Effector CD4-positive, alpha-beta T cell (primary cell): Measurements from ENCODE around the gene ADH1B. TPM values are rescaled to one million over a fixed set of nuclear protein-coding genes. Genes with fewer than 3 reads are reported as not detected.
"Not testable (repeated sequence)": the region's sequence is repeated elsewhere in the genome, so short reads cannot be mapped to it uniquely, and the experiment has no call there.

Experiments used
- DNase-seq: peaks from one replicate; pipeline ENCODE4 v3.0.0-alpha.2; 2020
- total RNA-seq: gene quantifications from one replicate; lab custom pipeline; 2026; lab: John Stamatoyannopoulos, UW

Gene ADH1B
- not detected for total RNA-seq

DNA sequence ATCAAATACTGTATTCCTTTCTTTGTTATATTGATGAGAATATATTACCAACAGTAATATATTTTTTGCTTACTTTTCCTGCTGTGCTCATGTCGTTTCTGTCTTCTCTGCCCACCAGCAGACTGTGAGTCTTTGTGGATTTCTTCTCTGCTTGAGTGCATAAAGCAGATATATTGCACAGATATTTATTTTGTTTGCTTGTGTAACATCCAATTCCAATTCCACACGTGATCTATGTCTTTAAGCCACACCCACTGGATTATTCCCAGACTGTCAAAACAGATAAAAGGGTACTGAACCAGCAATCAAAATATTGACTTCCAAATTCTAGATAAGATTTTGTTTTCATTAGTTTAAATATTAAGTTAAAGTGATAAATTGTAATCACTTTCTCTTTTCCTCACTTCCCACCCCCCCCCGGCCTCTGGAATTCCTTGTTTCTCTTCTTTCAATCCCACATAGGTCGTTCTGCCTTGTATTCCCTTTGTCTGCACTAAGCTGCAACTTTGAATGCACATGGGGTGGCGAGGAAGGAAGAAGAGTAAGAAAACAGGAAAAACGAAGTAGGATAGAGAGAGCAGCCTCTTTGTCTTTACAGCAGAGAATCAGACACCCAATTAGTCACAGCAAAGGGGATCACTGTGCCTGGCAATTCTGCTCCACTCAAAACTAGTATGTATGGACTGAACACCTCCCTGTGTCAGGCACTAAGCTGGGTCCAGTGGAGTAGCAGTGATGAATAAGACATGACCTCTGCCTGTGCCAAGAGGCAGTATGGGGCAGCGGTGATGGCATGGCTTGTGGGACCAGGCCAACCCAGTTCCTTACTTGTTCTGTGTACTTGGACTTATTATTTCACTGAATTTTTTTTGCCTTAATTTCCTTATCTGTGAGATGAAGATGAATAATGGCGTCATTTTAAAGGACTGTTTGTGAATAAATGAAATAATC is at the start of gene ADH1B:
TSS of gene ADH1B (minus strand) at position 161 of the 951 bp plus-strand sequence. CDS start at position 91, 70 bp downstream.
- no peak for DNase-seq

DNA sequence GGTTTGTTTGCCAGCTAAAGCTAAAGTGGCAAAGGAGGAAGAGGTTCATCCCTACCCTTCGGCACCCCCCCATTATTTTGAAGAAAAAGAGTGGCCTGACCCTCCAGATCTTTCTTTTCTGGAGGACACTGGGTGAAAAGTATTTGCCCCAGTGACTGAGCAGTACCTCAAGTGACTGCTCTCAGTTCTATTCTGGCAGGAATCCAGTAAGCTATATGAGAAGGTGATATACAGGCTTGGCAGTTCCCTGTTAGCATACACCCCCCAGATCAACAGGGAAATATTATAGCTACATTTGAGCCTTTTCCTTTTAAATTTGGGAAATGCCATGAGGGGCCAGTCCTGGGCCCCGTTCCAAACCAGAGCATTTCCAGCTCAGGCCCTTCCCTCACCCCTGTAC is 46.6 kb upstream of the ADH1B start:
- not testable (repeated sequence) for DNase-seq

DNA sequence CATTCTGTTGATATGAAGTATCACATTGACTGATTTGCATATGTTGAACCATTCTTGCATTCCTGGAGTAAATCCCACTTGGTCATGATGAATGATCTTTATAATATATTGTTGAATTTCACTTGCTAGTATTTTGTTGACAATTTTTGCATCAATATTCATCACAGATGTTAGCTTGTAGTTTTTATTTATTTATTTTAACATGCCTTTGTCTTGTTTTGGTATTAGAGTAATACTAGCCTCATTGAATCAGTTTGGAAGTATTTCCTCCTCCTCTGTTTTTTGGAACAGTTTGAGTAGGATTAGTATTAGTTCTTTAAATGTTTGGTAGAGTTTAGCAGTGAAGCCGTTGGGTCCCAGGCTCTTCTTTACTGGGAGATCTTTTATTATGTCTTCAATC is 45.3 kb upstream of the ADH1B start:
- no peak for DNase-seq

DNA sequence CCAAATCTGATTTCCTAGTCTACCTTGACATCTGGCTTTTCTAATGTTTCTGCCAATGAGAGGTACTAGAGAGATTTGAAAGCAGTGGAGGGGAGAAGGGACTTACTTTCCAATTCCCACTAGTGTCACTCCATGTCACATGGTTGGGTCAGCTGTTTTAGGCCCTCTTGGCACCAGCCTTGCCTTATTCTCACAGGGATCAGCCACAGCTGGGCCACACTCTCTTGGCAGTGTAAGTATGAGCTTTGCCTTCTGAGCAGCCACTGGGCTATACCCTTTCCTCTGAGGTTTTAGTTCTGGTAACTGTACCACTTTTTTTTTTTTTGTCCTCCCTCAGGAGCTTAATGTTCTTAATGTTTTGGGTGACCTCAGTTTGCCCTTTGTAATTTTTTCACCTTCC is 41.6 kb upstream of the ADH1B start:
- no peak for DNase-seq

DNA sequence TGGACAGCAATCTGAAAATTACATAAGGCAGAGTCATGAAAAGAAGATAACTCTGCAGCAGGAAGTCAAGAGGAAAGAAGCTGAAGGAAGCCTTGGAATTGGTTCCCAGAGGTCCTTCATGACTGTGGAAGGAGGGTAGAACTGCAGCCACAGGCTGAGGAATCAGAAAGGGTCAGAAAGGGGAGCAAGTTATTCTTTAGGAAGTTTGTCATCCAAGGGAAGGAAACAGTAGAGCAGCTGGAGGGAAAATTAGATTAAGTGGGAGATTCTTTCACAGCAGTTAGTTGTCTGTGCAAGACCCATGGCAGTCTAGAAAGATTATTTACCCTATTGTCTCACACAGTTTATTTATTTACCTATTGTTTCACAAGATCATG is 40.7 kb upstream of the ADH1B start:
- DNase-seq, result no peak

DNA sequence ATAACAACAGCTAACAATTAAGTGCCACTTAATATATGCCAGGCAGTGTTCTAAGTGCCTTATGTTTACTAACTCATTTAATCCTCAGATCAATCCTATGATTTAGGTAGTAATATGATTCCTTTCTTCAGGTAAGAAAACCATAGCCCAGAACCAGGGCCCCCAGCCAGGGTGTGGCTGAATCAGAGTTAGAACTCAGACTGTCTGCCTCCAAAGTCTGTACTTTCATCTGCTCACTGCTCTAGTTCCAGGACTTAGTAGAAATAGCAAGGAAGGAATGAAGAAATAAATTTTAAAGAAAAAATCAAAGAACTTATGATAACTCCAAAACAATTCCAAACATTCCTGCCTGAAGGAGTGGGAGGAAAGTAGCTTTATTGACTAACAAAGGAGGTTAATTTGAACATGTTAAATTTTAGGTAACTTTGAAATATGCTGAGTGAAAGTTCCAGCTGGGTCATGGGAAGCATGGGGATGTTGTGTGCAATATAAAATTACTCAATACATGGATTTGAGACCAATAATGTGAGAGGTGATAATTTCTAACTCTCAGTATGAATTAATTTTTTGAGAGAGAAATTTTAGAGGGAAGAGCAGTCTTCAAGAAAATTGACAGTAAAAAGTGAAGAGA is 40.2 kb upstream of the ADH1B start:
- no peak for DNase-seq

DNA sequence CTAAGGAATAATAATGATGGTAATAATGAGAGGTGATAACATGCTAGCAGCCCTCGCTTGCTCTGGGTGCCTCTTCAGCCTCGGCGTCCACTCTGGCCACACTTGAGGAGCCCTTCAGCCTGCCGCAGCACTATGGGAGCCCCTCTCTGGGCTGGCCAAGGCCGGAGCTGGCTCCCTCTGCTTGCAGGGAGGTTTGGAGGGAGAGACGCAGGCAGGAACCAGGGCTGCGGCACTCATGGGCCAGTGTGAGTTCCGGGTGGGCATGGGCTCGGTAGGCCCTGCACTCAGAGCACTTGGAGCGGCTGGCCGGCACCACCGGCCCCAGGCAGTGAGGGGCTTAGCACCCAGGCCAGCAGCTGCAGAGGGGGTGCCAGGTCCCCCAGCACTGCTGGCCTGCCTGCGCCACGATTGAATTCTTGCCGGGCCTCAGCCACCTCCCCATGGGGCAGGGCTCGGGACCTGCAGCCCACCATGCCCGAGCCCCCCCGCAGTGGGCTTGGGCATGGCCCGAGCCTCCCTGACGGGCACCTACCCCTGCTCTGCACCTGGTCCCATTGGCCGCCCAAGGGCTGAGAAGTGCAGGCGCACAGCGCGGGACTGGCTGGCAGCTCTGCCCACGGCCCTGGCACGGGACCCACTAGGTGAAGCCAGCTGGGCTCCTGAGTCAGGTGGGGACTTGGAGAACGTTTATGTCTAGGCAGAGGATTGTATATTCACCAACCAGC is 38.4 kb upstream of the ADH1B start:
- no peak for DNase-seq

DNA sequence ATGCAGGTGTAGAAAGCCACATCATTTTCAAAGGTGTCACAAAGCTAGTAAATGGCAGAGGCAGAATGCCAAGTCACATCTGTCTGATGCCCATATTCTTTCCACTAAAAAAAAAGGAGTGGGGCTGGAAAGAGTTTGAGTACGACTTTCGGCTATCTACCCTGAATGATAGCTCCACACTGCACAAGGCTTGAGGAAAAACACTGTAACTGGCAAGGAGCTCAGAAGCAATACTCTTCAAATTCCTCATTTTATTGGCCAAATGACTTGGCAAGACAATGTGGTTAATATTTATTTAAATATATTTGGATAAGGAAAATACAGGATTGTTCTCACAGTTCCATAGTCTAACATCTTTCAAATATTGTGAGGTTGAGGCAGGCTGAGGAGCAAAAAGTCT is 36.7 kb upstream of the ADH1B start:
- DNase-seq, result no peak

DNA sequence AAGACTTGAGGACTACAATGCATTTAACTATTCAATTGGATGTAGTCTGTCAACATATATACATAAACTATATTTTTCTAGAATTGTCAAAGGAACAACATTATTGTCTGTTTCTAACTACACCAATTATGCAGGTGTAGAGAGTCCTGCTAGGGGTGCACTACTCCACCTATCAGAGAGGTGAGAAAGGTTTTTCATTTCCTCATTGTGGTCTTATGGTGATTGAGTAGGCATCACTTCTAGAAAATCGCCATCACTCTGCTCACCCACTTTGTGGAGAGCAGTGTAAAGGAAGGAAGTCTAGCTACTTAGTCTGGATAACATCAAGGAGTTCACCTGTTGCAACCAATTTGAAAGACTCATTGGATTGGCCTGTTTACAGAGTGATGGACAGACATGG is 35.8 kb upstream of the ADH1B start:
- DNase-seq, result no peak

DNA sequence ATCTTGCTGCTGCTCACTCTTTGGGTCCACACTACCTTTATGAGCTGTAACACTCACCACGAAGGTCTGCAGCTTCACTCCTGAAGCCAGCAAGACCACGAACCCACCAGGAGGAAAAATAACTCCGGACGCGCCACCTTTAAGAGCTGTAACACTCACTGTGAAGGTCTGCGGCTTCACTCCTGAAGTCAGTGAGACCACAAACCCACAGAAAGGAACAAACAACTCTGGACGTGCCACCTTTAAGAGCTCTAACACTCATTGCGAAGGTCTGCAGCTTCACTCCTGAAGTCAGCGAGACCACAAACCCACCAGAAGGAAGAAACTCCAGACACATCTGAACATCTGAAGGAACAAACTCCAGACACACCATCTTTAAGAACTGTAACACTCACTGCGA is 34.9 kb upstream of the ADH1B start:
- DNase-seq, result not testable (repeated sequence)

DNA sequence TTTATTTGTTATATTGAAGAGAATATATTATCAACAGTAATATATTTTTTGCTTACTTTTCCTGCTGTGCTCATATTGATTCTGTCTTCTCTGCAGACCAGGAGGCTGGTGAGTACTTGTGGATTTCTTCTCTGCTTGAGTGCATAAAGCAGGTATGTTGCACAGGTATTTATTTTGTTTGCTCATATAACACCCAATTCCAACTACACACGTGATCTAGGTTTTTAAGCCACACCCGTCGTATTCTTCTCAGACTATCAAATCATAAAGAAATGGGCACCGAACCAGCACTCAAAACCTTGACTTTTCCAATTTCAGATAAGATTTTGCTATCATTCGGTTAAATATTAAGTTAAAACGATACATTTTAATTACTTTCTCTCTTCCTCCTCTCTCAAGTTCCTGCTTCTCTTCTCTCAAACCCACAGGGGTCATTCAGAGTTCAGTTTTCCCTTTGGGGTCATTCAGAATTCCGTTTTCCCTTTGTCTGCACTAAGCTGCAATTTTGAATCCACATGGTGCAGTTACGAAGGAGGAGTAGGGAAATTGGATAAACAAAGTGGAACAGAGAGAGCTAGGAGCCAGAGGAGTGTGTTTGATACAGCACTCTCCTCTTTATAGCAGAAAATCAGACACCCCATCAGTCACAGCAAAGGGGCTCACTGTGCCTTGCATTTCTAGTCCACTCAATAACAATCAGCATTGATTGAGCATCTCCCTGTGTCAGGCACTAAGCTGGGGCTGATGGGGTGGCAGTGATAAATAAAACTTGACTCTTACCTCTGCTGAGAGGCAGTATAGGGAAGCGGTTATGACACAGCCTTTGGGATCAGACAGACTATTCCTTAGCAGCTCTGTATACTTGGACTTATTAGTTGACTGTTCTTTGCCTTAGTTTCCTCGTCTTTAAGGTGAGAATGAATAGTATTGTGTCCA is 31.7 kb upstream of the ADH1B start, which contains the start of gene ADH1C:
TSS of gene ADH1C (minus strand) at position 145 of the 936 bp plus-strand sequence. CDS start at position 74, 71 bp downstream.
- DNase-seq, result no peak

DNA sequence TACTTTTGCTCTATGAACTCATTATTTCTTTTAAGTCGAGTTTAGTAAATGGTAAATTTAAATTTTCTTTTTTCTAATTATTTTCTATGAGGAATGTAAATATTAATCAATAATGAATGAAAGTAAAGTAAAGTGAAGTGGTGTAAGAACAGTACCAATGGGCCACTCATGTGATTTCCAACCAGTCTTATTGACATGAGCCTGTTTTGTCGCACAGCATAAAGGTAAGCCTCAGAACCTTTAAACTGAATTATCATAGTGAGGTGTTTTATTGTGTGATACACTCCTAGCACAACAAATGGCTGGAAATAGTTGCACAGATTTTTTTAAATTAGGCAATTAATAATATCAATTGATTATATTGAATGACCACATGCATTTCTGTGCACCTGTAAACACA is 30.3 kb upstream of the ADH1B start:
- DNase-seq, result no peak

DNA sequence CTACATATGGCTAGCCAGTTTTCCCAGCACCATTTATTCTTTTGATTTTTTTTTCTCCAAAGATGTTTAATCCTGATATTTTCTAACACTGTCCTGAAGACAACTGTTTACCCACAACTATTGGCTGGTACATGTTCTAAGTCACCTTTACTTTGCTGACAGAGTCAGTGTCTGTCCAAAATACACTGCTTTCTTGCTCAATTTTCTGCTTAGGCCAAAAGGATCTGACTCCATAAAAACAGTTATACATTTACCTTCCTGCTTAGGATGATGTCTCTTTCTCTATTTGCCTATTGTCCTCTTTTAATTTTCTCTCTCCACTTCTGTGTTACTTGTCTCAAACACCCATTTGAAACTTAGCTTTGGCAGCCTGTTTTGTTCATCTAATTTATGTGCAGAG is 28.1 kb upstream of the ADH1B start:
- no peak for DNase-seq

DNA sequence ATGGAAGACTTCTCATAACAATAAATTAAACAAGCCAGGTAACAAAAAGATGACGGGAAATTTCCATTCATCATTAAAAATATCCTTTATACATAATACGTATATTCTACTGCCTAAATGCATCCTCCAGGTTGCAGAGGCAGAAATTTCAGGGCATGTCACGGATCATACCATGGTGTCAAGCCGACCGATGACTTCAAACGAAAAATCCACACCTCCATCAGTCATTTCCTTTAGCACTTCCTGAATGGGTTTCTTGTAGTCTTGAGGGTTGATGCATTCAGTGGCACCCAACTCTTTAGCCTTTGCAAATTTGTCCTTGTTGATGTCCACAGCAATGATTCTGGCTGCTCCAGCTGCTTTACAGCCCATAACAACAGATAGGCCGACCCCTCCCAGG is 21.4 kb upstream of the ADH1B start:
- not testable (repeated sequence) for DNase-seq

DNA sequence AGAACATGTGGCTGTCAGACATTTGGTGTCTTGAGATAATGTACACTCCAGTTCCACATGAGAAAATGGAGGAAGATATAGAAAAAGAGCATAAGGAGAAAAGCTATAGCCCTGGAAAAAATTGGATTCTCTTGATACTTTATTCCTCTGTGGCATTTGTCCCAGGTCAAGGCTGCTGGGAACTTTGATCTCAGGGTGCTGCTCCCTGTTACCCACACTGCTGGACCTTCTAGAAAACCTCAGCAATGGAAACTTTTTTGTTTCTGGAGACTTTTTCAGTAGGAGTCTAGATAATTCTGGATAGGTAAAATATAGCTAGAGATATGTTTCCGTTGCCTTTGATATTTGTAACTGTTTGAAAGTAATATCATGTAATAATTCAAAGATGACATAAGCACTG is 20.2 kb upstream of the ADH1B start:
- DNase-seq, result no peak

DNA sequence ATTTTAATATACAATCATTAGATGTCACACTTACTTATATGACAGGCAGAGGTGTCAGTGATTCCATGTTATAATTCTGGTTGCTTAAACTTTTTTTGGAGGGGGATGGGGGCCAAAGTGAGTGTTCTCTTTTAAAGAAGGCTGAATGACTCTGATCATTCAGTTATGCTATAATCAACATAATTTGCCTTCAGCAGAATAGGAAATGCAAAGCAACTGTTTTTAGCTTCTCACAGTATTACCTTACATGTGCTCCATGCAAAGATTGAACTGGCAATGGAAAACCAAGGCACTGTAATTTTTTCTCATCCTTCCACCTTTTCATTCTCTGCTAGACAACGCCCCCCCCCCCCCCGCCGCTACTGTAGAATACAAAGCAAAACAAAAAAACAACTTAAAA is 18.0 kb upstream of the ADH1B start:
- DNase-seq, result no peak

DNA sequence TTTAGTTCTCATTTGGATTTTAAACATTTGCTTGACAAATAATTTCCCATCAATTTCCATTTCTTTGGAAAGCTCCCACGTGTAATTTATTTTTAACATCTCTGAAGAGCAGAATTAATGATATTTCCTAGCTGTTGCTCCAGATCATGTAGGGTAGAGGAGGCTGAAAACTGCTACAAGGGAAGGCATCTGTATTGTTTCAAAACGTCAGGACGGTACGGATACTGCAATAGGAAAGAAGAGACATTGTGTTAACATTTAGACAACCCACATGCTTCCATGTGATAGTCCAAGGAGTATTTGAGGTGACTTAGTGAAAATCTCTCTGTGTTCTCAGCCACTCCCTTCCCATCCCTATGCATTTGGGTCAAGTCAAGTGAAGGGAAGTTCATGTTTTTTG is 15.4 kb upstream of the ADH1B start:
- no peak for DNase-seq

DNA sequence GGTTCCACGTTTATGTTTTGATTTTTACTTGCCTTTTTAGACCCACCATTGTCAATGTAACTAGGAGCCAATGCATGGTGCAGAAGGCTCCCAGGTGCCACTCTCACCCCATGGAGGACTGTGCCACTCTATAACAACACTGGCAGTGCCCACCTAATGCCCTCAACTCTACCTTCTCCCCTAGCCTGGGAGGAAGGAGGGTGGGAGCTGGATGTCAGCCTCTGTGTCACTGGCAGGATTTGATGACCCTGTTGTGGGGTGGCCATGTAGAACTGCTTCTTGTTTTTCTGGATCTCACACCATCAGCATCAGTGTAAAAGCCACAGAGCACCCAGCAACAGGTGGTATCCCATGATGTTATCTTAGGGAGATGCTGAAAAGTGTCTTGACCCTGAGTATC is 13.7 kb upstream of the ADH1B start:
- no peak for DNase-seq

DNA sequence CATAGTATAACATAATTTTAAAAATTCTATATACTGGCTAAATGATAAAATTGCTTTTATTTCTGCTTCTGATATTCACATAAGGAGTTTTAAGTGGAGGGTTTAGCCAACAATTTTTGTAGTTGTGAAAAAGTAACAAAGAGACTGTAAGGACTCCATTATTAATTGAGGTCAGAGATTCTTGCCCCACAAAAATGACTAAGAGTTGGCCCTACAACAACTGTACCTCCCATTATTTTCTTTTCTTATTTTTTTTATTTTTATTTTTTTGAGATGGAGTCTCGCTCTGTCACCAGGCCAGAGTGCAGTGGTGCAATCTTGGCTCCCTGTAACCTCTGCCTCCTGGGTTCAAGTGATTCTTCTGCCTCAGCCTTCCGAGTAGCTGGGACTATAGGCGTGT is 9.4 kb upstream of the ADH1B start:
- DNase-seq, result no peak

DNA sequence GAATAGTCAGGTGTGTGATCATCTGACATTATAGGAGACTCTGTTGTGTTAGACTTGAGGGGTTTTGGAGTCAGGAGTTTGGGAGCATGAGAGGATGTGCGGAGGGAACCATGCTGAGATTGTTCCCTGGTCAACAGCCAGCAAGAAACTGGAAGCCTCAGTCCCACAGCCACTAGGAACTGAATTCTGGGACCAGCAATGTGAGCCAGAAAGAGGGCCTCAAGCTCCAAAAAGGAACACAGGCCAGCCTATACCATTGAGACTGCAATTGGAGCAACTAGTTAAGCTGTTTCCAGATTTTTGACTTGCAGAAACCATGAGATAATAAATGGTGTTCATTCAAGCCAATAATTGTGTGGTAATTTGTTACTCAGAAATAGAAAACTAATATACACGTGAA is 8.7 kb upstream of the ADH1B start:
- no peak for DNase-seq

DNA sequence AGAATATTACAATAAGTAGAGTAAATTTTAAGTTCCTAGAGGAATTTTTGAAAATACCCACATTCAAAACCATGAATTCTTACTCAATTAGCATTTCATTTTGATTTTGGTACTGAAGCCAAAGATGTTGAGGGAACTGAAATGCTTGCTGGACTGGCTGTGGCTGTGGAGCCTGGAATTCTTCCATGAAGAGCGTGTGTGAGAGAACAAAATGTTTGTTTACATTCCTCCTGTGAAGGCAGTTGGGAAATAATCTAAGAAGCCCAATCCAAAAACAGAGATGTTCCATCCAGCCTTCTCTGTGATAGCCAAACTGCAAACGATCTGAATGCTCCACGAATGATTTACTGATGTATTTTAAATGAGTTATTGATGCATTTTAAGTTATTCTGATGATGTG is 3.8 kb upstream of the ADH1B start:
- no peak for DNase-seq

DNA sequence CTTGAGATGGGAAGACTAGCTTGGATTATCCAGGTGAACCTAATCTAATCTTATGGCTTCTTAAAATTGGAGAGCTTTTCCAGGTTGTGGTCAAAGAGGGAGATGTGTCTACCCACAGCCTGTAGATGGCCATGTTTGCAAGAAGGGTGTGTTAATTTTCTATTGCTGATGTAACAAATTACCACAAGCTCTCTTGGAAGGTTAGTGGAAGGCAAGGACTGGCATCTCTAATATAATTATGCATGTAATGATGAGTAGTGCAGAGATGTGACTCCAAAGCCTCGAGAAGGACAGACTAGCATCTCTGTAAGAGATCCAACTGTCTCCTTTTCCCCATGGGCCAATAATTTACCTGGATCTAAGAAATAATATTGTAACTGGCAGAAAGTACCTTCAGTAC is 3.2 kb upstream of the ADH1B start:
- no peak for DNase-seq
